Astrocyte (in vitro differentiated cells and primary cell): ENCODE results near the gene CCDC157.

Source experiments
- CTCF ChIP-seq: IDR thresholded peaks from 2 replicates; pipeline ENCODE4 v1.5.1; 2011; ENCODE audit warnings: low read depth, mild to moderate bottlenecking, inconsistent platforms, low read length, moderate library complexity; ENCODE audit not compliant: insufficient read depth
- EZH2 ChIP-seq: IDR thresholded peaks from 2 replicates; pipeline ENCODE4 v1.6.1; 2012; ENCODE audit warnings: mild to moderate bottlenecking, low read length, inconsistent platforms; ENCODE audit not compliant: insufficient read depth

GRCh38 chr22:30372915-30373314, 16.1 kb downstream of the CCDC157 start:
- TF ChIP-seq CTCF, result no peak
- TF ChIP-seq EZH2, result no peak
